GM18502 (cell line): ENCODE measurements around the gene HERPUD1.
"Not testable (repeated sequence)": the region's sequence is repeated elsewhere in the genome, so short reads cannot be mapped to it uniquely, and the experiment has no call there.

Experiments
- ATAC-seq: cut with Tn5 transposase; IDR thresholded peaks from one replicate; pipeline ENCODE4 v1.9.1; 2021; ENCODE audit warnings: mild to moderate bottlenecking; ENCODE audit not compliant: unreplicated experiment, poor library complexity

Gene HERPUD1

DNA sequence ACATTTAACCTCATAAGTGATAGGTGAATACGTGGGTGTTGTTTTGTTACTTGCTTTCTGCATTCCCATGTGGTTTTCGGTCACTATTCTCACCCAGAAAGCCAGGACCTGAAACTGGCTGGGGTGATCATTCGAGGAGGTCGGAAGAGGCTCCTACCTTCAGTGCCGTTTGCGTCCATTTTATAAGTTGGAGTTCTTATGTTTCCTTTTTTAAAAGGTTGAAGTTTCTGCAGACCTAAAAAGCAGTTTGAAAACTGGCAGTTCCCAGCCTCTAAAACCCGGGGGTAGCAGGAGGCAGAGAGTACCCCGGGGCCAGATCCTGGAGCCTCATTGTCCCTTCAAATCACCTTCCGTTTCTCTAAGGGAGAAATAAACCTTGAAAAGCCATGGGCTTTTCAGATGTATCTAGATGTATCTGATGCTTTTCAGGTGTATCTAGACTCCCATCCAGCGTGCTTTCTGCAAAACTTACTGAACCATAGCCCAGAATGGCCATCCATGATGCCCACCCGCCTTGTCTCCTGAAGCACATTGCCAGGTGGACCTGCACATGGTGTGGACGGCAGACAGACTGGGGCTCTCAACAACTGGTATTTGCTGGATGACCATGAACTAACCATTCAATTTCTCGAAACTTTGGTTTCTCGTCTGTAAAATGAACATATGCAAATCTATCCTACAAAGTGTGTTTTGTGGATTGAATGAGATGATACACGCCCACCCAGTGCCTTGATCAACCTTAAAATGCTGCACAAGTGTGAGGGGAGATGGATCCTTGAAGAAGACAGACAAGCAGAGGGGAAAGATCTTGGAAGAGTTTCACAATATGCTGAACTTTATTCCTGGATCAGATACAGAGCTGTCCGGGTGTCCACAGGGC is 58.7 kb downstream of the HERPUD1 start:
- ATAC-seq: no peak

DNA sequence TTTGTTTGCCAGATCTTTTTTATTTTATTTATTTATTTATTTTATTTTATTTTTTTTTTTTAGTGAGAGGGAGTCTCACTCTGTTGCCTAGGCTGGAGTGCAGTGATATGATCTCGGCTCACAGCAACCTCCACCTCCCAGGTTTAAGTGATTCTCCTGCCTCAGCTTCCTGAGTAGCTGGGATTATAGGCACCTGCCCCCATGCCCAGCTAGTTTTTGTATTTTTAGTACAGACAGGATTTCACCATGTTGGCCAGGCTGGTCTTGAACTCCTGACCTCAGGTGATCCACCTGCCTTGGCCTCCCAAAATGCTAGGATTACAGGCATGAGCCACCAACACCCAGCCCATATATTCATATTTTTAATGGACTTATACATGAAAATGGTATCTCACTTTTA is 60.5 kb downstream of the HERPUD1 start:
- ATAC-seq: not testable (repeated sequence)

DNA sequence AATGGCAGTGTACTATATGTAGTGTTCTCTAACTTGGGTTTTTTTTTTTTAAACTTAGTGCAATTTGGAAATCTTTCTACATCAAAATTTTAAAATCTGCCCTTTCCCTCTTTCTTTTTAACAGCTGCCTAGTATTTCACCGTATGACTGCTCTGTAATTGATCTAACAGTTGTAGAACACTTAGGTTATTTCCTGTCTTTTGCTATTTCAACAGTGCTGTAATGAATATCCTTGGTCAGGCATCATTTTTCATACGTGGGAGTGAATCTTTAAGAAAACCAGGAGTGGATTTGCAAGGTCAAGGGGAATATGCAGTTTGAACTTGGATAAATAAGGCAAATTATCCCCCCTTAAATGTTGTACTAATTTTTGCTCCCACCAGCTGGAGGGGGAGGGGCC is 61.3 kb downstream of the HERPUD1 start:
- ATAC-seq: no peak

DNA sequence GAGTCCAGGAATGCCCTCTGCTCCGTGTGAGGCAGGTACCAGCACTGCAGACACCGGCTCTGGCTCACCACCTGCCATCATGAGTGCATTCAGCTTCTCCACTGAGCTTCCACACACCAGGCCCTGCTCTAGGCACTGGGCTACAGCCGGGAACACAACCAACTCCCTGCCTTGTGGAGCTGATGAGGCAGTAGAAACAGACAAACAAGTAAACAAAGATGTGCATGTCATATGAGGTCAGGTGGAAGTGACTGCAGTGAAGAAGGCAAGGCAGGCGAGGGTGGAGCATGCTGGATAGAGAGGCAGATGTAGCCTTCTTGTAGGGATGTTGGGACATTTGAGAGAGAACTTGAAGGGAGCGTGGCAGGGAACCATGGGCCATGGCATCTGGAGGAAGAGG is 62.4 kb downstream of the HERPUD1 start:
- no peak for ATAC-seq
